ENCODE measurements around the gene ABCC9. TPM values are rescaled to one million over a fixed set of nuclear protein-coding genes. Genes with fewer than 3 reads are reported as not detected.
"Not testable (repeated sequence)": the region's sequence is repeated elsewhere in the genome, so short reads cannot be mapped to it uniquely, and the experiment has no call there.

Gene ABCC9
- total RNA-seq, 3 donors from 2014 or later = 10.2 to 52.0 (median 27.5) TPM

DNA sequence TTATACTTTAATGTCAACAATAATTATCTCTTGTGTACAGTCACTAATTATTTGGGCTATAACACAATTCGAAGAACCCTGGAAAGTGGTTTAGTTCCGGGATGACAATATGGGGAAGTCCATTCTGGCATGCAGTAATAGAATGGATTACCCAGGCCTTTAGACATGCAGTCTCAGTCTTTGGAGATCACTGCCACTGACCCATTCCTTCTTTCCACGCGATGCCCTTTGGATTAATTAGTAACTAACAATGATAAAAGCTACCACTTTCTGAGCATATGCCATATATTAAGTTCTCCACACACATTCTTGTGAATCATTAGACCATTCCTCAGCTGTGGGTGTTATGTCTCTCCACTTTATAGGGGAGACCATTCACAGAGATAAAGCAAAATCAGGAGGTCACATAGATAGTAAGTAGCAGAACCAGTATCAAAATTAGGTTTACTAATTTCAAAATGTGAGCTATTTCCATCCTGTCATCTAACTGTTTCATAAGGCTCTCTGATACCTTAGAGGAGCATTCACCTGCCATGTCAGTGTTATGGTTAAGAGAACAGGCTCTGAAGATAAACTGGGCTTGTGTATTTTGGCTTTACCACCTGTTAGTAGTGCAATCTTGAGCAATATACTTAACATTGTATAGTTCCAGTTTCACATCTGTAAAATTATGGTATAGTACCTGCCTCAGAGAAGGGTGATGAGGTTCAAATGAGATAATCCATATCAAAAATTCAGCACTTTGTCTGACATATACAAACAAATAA, 139.5 kb downstream of the ABCC9 start:
- no peak for TF ChIP-seq POLR2A (IDR thresholded peaks at IDR 0.05)
- TF ChIP-seq, protein P1, sequence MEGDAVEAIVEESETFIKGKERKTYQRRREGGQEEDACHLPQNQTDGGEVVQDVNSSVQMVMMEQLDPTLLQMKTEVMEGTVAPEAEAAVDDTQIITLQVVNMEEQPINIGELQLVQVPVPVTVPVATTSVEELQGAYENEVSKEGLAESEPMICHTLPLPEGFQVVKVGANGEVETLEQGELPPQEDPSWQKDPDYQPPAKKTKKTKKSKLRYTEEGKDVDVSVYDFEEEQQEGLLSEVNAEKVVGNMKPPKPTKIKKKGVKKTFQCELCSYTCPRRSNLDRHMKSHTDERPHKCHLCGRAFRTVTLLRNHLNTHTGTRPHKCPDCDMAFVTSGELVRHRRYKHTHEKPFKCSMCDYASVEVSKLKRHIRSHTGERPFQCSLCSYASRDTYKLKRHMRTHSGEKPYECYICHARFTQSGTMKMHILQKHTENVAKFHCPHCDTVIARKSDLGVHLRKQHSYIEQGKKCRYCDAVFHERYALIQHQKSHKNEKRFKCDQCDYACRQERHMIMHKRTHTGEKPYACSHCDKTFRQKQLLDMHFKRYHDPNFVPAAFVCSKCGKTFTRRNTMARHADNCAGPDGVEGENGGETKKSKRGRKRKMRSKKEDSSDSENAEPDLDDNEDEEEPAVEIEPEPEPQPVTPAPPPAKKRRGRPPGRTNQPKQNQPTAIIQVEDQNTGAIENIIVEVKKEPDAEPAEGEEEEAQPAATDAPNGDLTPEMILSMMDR (IDR thresholded peaks at IDR 0.05) = no peak
- no peak for TF ChIP-seq POLR2AphosphoS5 (IDR thresholded peaks at IDR 0.05)
- Histone ChIP-seq H3K4me3 (no peak overlapping the region), H3K27ac (no peak overlapping the region), H3K4me1 (no peaks in the 10 kb centered on the region), H3K9me3 (no peaks in the 10 kb centered on the region), H3K36me3 (no peaks in the 10 kb centered on the region), H3K27me3 (no peaks in the 10 kb centered on the region)
- intact Hi-C loops (cut with DNase I; ENCODE audit: low total_unique reads) = no loop called here
- DNase-seq (ENCODE audit: low spot score in 2 of 2) = no peak

DNA sequence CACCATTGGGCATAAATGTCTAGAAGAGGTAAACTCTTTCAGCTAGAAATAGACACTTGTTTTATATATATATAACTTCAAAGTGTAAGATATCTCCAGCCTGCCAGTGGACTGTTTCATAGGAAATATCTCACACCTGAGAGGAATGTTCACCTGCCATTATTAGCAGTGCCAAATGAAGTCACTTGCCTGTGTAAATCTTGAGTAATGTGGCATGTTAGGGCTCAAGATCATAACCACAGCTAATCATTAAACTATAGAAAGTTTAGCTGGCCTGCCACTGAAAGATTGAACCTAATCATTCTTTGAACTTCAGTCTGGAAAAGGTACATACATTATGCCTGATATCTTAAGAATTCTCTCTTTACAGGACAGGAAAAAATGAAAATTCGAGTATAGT, 141.2 kb downstream of the ABCC9 start:
- H3K36me3 ChIP-seq = no peaks in the 10 kb centered on the region
- no peak overlapping the region for H3K27ac ChIP-seq
- DNase-seq (ENCODE audit: low spot score in 2 of 2) = no peak
- H3K27me3 ChIP-seq = no peaks in the 10 kb centered on the region
- no peak for TF ChIP-seq POLR2AphosphoS5 (IDR thresholded peaks at IDR 0.05)
- TF ChIP-seq POLR2A (IDR thresholded peaks at IDR 0.05) = no peak
- H3K9me3 ChIP-seq = no peaks in the 10 kb centered on the region
- intact Hi-C loops (cut with DNase I; ENCODE audit: low total_unique reads) = no loop called here
- H3K4me3 ChIP-seq = no peak overlapping the region
- H3K4me1 ChIP-seq = no peaks in the 10 kb centered on the region

DNA sequence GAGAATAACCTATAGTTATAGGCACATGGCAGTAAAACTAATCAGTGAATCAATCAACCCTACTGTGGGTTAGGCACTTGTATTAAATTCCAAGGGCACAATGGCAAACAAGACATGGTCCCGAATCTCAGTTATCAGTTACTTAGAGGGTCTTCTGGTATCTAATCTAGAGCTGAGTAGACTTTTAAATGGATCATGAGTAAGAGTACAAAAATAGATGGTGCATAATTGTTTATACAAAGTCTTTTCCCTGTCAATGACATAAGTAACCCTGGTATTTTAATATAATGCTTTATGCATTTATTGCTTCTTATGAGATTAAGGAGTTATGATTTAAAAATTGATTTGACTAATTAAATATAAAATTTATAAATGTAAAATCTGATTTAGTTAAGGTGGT, 143.7 kb downstream of the ABCC9 start:
- intact Hi-C loops (cut with DNase I; ENCODE audit: low total_unique reads) = no loop called here
- no peak for TF ChIP-seq POLR2AphosphoS5 (IDR thresholded peaks at IDR 0.05)
- TF ChIP-seq, protein P1 (IDR thresholded peaks at IDR 0.05) = no peak
- no peak for TF ChIP-seq POLR2A (IDR thresholded peaks at IDR 0.05)
- DNase-seq (ENCODE audit: low spot score in 2 of 2) = no peak

DNA sequence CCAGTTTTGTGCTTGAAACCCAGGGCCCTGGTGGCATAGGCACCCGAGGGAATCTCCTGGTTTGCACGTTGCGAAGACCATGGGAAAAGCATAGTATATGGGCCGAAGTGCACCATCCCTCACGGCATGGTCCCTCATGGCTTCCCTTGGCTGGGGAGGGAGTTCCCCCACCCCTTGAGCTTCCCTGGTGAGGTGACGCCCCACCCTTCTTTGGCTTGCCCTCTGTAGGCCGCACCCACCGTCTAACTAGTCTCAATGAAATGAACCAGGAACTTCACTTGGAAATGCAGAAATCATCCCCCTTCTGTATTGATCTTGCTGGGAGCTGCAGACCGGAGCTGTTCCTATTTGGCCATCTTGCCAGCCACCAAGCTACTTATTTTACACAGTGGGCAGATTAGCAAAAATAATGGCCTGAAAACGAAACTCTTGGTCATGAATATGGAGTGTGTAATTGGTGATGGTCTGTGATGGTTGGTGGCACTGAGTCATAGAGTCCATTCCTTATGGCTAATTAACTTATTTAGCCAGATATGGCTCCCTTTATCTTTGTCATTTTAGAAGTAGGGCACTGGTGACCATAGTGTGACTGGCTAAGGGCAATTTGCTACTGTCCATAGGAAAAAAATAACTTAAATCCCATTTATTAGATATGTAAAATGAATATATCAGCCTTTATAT, 145.4 kb downstream of the ABCC9 start:
- Histone ChIP-seq H3K36me3 (no peaks in the 10 kb centered on the region), H3K9me3 (no peaks in the 10 kb centered on the region), H3K27me3 (no peaks in the 10 kb centered on the region), H3K27ac (no peak overlapping the region), H3K4me1 (no peaks in the 10 kb centered on the region), H3K4me3 (no peak overlapping the region)
- no peak for DNase-seq (ENCODE audit: low spot score in 2 of 2)
- TF ChIP-seq POLR2AphosphoS5 (IDR thresholded peaks at IDR 0.05) (no peak), POLR2A (IDR thresholded peaks at IDR 0.05) (no peak)
- TF ChIP-seq, protein P1 (IDR thresholded peaks at IDR 0.05) = no peak
- intact Hi-C loops (cut with DNase I; ENCODE audit: low total_unique reads) = no loop called here

More for the DNA sequence above, 143.7 kb downstream of the ABCC9 start:
- Histone ChIP-seq H3K9me3 (no peaks in the 10 kb centered on the region), H3K4me1 (no peaks in the 10 kb centered on the region), H3K36me3 (no peaks in the 10 kb centered on the region), H3K27ac (no peak overlapping the region), H3K4me3 (no peak overlapping the region), H3K27me3 (no peaks in the 10 kb centered on the region)

DNA sequence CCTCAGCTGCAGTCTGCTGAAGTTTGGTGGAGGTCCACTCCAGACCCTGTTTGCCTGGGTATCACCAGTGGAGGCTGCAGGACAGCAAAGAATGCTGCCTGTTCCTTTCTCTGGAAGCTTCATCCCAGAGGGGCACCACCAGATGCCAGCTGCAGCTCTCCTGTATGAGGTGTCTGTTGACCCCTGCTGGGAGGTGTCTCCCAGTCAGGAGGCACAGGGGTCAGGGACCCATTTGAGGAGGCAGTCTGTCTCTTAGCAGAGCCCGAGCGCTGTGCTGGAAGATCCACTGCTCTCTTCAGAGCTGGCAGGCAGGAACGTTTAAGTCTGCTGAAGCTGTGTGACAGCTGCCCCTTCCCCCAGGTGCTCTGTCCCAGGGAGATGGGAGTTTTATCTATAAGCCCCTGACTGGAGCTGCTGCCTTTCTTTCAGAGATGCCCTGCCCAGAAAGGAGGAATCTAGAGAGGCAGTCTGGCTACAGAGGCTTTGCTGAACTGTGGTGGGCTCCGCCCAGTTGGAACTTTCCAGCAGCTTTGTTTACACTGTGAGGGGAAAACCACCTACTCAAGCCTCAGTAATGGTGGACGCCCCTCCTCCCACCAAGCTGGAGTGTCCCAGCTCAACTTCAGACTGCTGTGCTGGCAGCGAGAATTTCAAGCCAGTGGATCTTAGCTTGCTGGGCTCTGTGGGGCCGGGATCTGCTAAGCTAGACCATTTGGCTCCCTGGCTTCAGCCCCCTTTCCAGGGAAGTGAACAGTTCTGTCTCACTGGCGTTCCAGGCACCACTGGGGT, 146.2 kb downstream of the ABCC9 start:
- H3K27me3 ChIP-seq; DNase-seq (ENCODE audit: low spot score in 2 of 2); H3K4me3 ChIP-seq; intact Hi-C loops (cut with DNase I; ENCODE audit: low total_unique reads); H3K9me3 ChIP-seq; H3K4me1 ChIP-seq; H3K27ac ChIP-seq; H3K36me3 ChIP-seq: not testable (repeated sequence)

DNA sequence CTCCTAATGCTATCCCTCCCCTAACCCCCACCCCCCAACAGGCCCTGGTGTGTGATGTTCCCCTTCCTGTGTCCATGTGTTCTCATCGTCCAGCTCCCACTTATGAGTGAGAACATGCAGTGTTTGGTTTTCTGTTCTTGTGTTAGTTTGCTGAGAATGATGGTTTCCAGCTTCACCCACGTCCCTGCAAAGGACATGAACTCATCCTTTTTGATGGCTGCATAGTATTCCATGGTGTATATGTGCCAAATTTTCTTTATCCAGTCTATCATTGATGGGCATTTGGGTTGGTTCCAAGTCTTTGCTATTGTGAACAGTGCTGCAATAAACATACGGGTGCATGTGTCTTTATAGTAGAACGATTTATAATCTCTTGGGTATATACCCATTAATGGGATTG, 151.5 kb downstream of the ABCC9 start:
- H3K4me3 ChIP-seq; H3K9me3 ChIP-seq; H3K36me3 ChIP-seq; H3K27ac ChIP-seq; intact Hi-C loops (cut with DNase I; ENCODE audit: low total_unique reads); DNase-seq (ENCODE audit: low spot score in 2 of 2); H3K4me1 ChIP-seq; H3K27me3 ChIP-seq: not testable (repeated sequence)

Data from breast epithelium (tissue), 4 donors.